Esophagus squamous epithelium (tissue), 4 donors: Measurements from ENCODE around the gene IPCEF1.

Experiments used
- CTCF ChIP-seq, 6 experiments: fragments of 450-650 bp in 4 of 6; fragments of 200-600 bp in 2 of 6; sonication (generic) in 2 of 6; IDR thresholded peaks; one replicate each; pipeline ENCODE4 v1.5.1; 2016 to 2019; ENCODE audit warnings: antibody characterized with exemption in 6 of 6, mild to moderate bottlenecking in 4 of 6, moderate library complexity in 4 of 6
- POLR2A ChIP-seq, 4 donors: fragments of 450-650 bp; IDR thresholded peaks; one replicate each; pipeline ENCODE4 v1.6.1; 2017; ENCODE audit warnings: antibody characterized with exemption in 4 of 4, mild to moderate bottlenecking in 4 of 4, moderate library complexity in 3 of 4

- no peak for TF ChIP-seq CTCF (IDR thresholded peaks at IDR 0.05)
- no peak for TF ChIP-seq POLR2A (IDR thresholded peaks at IDR 0.05)
Observed at GRCh38 chr6:154234019-154234772, 122.4 kb downstream of the IPCEF1 start.
